Measurements from ENCODE around the gene ITLN1. TPM values are rescaled to one million over a fixed set of nuclear protein-coding genes. Genes with fewer than 3 reads are reported as not detected.

ITLN1 gene
- total RNA-seq, 2 donors from 2014 or later = 5.9 to 8.6 TPM

DNA sequence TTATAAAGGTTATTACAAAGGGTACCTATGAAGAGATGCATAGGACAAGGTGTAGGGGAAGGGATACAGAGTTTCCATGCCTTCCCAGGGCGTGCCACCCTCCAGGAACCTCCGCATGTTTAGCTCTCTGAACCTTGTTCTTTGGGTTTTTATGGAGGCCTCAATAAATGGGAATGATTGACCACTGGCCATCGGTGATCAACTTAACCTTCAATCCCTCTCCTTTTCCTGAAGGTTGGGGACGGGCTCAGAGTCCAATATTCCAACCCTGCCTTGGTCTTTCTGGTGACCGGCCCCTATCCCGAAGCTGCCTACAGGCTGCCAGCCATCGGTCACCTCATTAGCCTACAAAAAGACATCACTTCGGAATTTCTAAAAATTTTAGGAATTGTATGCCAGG is 34.0 kb downstream of the ITLN1 start:
- no peak for DNase-seq
- Histone ChIP-seq H3K9me3 (no peaks in the 10 kb centered on the region), H3K27me3 (no peaks in the 10 kb centered on the region), H3K4me1 (no peaks in the 10 kb centered on the region), H3K4me3 (no peak overlapping the region), H3K27ac (no peak overlapping the region), H3K36me3 (replicated peaks in 1 of 2; ENCODE audit: insufficient read depth in 1 of 2, low read depth in 2 of 2) (no peaks in the 10 kb centered on the region)
- no peak for TF ChIP-seq POLR2A (IDR thresholded peaks at IDR 0.05)
- TF ChIP-seq, protein P1, sequence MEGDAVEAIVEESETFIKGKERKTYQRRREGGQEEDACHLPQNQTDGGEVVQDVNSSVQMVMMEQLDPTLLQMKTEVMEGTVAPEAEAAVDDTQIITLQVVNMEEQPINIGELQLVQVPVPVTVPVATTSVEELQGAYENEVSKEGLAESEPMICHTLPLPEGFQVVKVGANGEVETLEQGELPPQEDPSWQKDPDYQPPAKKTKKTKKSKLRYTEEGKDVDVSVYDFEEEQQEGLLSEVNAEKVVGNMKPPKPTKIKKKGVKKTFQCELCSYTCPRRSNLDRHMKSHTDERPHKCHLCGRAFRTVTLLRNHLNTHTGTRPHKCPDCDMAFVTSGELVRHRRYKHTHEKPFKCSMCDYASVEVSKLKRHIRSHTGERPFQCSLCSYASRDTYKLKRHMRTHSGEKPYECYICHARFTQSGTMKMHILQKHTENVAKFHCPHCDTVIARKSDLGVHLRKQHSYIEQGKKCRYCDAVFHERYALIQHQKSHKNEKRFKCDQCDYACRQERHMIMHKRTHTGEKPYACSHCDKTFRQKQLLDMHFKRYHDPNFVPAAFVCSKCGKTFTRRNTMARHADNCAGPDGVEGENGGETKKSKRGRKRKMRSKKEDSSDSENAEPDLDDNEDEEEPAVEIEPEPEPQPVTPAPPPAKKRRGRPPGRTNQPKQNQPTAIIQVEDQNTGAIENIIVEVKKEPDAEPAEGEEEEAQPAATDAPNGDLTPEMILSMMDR (IDR thresholded peaks at IDR 0.05) = no peak
- 84 to 93% methylated on average over 8 of the region's 8 CpGs for WGBS, 2 donors
- no peak for ATAC-seq
- intact Hi-C loops (cut with DNase I) = no loop called here

DNA sequence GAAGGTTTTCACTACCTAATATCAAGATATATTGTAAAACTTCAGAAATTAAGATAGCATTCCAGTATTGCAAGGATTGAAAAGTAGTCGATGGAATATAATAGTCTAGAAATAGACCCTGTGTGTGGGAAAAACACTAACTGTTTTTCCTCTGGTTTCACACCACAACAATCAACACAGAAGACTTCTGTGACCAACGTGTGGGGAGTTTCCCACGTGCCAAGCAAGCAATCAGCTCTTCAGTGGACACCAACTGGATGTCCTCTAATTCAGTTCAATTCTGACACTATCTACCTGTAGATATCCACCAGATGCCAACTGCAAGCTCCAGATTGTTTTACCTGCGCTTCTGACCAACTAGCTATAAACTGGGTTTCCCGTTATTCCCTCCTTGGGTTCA is 34.4 kb downstream of the ITLN1 start:
- WGBS, 2 donors = 72 to 73% methylated on average over 5 of the region's 5 CpGs
- Histone ChIP-seq H3K4me1 (no peaks in the 10 kb centered on the region), H3K27me3 (no peaks in the 10 kb centered on the region), H3K27ac (no peak overlapping the region), H3K9me3 (no peaks in the 10 kb centered on the region), H3K36me3 (replicated peaks in 1 of 2; ENCODE audit: insufficient read depth in 1 of 2, low read depth in 2 of 2) (no peaks in the 10 kb centered on the region), H3K4me3 (no peak overlapping the region)
- TF ChIP-seq, protein P1 (IDR thresholded peaks at IDR 0.05) = no peak
- no peak for TF ChIP-seq POLR2A (IDR thresholded peaks at IDR 0.05)
- no peak for DNase-seq
- intact Hi-C loops (cut with DNase I) = no loop called here
- ATAC-seq = no peak

DNA sequence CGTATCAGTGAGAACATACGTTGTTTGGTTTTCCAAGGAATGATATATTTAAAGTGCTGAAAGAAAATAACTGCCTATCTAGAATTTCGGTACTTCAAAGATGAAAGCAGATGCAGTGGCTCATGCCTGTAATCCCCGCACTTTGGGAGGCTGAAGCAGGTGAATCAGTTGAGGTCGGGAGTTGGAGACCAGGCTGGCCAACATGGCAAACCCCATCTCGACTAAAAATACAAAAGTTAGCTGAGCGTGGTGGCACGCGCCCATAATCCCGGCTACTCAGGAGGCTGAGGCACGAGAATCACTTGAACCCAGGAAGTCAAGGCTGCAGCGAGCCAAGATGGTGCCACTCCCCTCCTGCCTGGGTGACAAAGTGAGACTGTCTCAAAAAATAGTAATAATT is 38.7 kb downstream of the ITLN1 start:
- WGBS, 2 donors = 87 to 88% methylated on average over 12 of the region's 12 CpGs

DNA sequence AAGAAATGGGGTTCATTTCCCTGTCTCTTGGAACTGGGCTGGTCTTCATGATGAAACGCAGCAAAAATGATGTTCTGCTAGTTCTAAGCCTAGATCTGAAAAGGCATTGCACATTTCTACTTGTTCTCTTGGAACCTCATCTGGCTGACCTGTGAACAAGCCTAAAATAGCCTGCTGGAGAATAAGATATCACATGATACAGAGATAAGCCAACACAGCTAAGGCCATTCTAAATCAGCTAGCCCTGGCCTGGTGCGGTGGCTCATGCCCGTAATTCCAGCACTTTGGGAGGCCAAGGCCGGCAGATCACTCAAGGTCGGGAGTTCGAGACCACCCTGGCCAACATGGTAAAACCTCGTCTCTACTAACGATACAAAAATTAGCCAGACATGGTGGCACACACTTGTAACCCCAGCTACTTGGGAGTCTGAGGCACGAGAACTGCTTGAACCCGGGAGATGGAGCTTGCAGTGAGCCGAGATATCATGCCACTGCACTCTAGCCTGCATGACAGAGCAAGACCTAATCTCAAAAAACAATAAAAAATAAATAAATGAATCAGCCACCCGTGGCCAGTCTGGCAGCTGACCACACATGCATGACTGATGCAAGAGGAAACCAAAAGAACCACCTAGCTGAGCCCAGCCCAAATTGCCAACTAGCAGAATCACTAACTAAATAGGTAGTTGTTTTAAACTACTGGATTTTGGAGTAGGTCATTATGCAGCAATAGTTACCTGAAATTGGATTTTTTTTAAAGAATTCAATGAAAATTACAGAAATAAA is 40.3 kb downstream of the ITLN1 start:
- intact Hi-C loops (cut with DNase I) = no loop called here
- no peak for DNase-seq
- 83 to 89% methylated on average over 12 of the region's 12 CpGs for WGBS, 2 donors

More for the DNA sequence above, 38.7 kb downstream of the ITLN1 start:
- no peak for ATAC-seq
- H3K27ac ChIP-seq = no peak overlapping the region
- H3K27me3 ChIP-seq = no peaks in the 10 kb centered on the region
- no peaks in the 10 kb centered on the region for H3K9me3 ChIP-seq
- DNase-seq = no peak
- H3K4me3 ChIP-seq = no peak overlapping the region
- H3K4me1 ChIP-seq = no peaks in the 10 kb centered on the region
- no peaks in the 10 kb centered on the region for H3K36me3 ChIP-seq (replicated peaks in 1 of 2; ENCODE audit: insufficient read depth in 1 of 2, low read depth in 2 of 2)
- no peak for TF ChIP-seq POLR2A (IDR thresholded peaks at IDR 0.05)
- TF ChIP-seq, protein P1 (IDR thresholded peaks at IDR 0.05) = no peak
- intact Hi-C loops (cut with DNase I) = no loop called here

More for the DNA sequence above, 40.3 kb downstream of the ITLN1 start:
- Histone ChIP-seq H3K36me3 (replicated peaks in 1 of 2; ENCODE audit: insufficient read depth in 1 of 2, low read depth in 2 of 2) (no peaks in the 10 kb centered on the region), H3K9me3 (no peaks in the 10 kb centered on the region), H3K4me3 (no peak overlapping the region), H3K4me1 (no peaks in the 10 kb centered on the region), H3K27me3 (no peaks in the 10 kb centered on the region), H3K27ac (no peak overlapping the region)
- TF ChIP-seq, protein P1 (IDR thresholded peaks at IDR 0.05) = no peak
- no peak for TF ChIP-seq POLR2A (IDR thresholded peaks at IDR 0.05)
- no peak for ATAC-seq
